ENCODE measurements around the gene CADM2.

CADM2 gene

GRCh38 chr3:85591451-85591850 is 632.7 kb downstream of the CADM2 start:
- ChIA-PET CTCF (interaction anchor here (0.6 kb wide), 1 partner anchor 19 kb away, joined by 3 read pairs; no protein-coding TSS in a partner anchor), POLR2A (no interaction called here)
- Histone ChIP-seq H3K36me3 (ENCODE audit: control insufficient read depth in 2 of 2, insufficient read depth in 1 of 2, low read length in 2 of 2) (no peaks in the 10 kb centered on the region), H3K4me1 (ENCODE audit: control insufficient read depth, insufficient read depth, low read length) (no peaks in the 10 kb centered on the region), H3K4me3 (ENCODE audit: low read depth, low read length) (no peak overlapping the region), H3K9me3 (ENCODE audit: control insufficient read depth, insufficient read depth, low read depth, low read length) (no peaks in the 10 kb centered on the region), H3K27ac (ENCODE audit: extremely low read depth, low read depth, low read length) (no peak overlapping the region)
- no peak for TF ChIP-seq ZNF16 (tag by site-specific recombination; IDR thresholded peaks at IDR 0.05; ENCODE audit: low read depth)
- TF ChIP-seq, protein P1, sequence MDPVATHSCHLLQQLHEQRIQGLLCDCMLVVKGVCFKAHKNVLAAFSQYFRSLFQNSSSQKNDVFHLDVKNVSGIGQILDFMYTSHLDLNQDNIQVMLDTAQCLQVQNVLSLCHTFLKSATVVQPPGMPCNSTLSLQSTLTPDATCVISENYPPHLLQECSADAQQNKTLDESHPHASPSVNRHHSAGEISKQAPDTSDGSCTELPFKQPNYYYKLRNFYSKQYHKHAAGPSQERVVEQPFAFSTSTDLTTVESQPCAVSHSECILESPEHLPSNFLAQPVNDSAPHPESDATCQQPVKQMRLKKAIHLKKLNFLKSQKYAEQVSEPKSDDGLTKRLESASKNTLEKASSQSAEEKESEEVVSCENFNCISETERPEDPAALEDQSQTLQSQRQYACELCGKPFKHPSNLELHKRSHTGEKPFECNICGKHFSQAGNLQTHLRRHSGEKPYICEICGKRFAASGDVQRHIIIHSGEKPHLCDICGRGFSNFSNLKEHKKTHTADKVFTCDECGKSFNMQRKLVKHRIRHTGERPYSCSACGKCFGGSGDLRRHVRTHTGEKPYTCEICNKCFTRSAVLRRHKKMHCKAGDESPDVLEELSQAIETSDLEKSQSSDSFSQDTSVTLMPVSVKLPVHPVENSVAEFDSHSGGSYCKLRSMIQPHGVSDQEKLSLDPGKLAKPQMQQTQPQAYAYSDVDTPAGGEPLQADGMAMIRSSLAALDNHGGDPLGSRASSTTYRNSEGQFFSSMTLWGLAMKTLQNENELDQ (tag by site-specific recombination; IDR thresholded peaks at IDR 0.05; ENCODE audit: low read depth), result no peak
- no peak for TF ChIP-seq ZNF311 (tag by site-specific recombination; IDR thresholded peaks at IDR 0.05; ENCODE audit: borderline replicate concordance)
- TF ChIP-seq ZXDB (tag by site-specific recombination; IDR thresholded peaks at IDR 0.05), result no peak
- TF ChIP-seq BCL11A (tag by site-specific recombination; IDR thresholded peaks at IDR 0.05; ENCODE audit: low read depth), result no peak
- TF ChIP-seq TRIM28 (IDR thresholded peaks at IDR 0.05; ENCODE audit: borderline replicate concordance, low read length), result no peak
- TF ChIP-seq ZSCAN16 (tag by site-specific recombination; IDR thresholded peaks at IDR 0.05), result no peak
- no peak for TF ChIP-seq PRDM4 (tag by site-specific recombination; IDR thresholded peaks at IDR 0.05)
- no peak for TF ChIP-seq ZEB2 (tag by site-specific recombination; IDR thresholded peaks at IDR 0.05)
- TF ChIP-seq PRDM1 (tag by site-specific recombination; IDR thresholded peaks at IDR 0.05), result no peak
- TF ChIP-seq ZNF280C (tag by site-specific recombination; IDR thresholded peaks at IDR 0.05), result no peak
- TF ChIP-seq ZBTB44 (tag by site-specific recombination; IDR thresholded peaks at IDR 0.05), result no peak
- no peak for TF ChIP-seq ZNF600 (tag by site-specific recombination; IDR thresholded peaks at IDR 0.05)
- no peak for TF ChIP-seq ZBTB48 (tag by site-specific recombination; IDR thresholded peaks at IDR 0.05)
- TF ChIP-seq, protein P2, sequence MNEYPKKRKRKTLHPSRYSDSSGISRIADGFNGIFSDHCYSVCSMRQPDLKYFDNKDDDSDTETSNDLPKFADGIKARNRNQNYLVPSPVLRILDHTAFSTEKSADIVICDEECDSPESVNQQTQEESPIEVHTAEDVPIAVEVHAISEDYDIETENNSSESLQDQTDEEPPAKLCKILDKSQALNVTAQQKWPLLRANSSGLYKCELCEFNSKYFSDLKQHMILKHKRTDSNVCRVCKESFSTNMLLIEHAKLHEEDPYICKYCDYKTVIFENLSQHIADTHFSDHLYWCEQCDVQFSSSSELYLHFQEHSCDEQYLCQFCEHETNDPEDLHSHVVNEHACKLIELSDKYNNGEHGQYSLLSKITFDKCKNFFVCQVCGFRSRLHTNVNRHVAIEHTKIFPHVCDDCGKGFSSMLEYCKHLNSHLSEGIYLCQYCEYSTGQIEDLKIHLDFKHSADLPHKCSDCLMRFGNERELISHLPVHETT (tag by site-specific recombination; IDR thresholded peaks at IDR 0.05), result no peak
- TF ChIP-seq ZNF10 (tag by site-specific recombination; IDR thresholded peaks at IDR 0.05), result no peak
- no peak for TF ChIP-seq GLIS2 (tag by site-specific recombination; IDR thresholded peaks at IDR 0.05)
- no peak for TF ChIP-seq SP7 (tag by site-specific recombination; IDR thresholded peaks at IDR 0.05)
